HG02798 (cell line): ENCODE data around the gene SMAD3.
"Not testable (repeated sequence)": the region's sequence is repeated elsewhere in the genome, so short reads cannot be mapped to it uniquely, and the experiment has no call there.

ENCODE experiments used
- ATAC-seq: cut with Tn5 transposase; IDR thresholded peaks from one replicate; pipeline ENCODE4 v1.9.1; 2021; ENCODE audit warnings: mild to moderate bottlenecking; ENCODE audit not compliant: unreplicated experiment, poor library complexity

SMAD3 gene

DNA sequence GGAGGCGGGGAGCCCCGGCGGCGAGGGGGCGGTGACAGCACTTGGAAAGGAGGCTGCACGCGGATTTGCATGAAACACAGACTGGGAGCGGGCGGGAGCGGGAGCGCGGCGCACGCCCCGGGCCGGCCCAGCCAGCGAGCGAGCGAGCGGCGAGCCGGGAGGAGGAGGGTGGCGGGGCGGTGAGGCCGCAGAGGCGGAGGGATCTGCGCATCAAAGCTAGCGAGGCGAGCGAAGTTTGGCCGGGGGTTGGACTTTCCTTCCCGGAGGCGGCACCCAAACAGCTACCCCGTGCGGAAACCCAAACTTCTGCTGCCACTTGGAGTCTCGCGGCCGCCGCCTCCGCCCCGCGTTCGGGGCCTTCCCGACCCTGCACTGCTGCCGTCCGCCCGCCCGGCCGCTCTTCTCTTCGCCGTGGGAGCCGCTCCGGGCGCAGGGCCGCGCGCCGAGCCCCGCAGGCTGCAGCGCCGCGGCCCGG, at the start of gene SMAD3:
SMAD3 (plus strand) TSS at position 72 of the 475 bp plus-strand sequence. CDS start 553 bp downstream, outside the sequence.
- peak; percentile 66 for ATAC-seq

DNA sequence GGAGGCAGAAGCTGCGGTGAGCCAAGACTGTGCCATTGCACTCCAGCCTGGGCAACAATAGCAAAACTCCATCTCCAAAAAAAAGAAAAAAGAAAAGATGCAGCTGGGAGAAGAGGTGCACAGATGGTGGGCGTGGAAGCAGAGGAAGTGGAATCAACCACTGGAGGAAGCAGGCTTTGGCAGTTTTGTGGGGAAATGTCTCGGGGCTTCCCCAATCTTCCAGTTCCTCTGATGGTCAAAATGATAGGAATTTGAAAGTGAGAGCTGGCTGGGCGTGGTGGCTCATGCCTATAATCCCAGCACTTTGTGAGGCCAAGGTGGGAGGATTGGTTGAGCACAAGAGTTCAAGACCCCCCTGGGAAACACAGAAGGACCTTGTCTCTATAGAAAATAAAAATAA, 48.1 kb upstream of the SMAD3 start:
- no peak for ATAC-seq

DNA sequence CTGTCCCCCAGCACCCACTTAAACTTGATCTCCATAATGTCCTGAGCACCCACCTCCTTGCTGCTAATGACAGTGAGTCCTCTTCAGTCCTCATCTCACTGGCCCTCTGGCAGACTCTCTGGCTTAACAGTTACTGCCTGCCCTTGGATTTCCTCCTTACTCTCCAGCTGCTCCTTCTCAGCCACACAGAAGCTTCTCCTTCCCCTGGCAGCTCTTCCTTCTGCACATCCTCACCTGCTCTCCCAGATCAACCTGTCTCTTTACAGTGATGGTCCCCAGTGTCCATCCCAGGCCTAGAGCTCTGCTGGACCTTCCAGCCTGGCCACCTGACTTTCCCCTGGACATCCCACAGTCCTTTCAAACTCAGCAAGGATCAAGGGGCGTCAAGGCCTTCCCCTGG, 47.4 kb upstream of the SMAD3 start:
- ATAC-seq: no peak

DNA sequence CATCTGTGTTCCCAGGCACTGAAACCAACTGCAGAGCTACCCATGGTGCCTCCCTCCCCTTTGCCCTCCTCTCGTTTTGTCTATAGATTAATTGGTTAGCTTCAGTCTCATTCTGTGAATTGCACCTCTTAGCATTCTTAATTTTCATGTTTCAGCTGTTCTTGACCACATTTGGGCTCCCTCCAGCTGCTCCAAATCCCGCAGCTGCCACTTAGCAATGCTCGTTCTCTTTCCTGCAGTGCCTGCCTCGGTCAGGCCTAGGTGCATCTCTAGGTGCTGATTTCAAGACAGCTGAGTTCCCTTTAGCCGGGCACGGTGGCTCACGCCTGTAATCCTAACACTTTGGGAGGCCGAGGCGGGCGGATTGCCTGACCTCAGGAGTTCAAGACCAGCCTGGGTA, 47.0 kb upstream of the SMAD3 start:
- ATAC-seq: no peak

DNA sequence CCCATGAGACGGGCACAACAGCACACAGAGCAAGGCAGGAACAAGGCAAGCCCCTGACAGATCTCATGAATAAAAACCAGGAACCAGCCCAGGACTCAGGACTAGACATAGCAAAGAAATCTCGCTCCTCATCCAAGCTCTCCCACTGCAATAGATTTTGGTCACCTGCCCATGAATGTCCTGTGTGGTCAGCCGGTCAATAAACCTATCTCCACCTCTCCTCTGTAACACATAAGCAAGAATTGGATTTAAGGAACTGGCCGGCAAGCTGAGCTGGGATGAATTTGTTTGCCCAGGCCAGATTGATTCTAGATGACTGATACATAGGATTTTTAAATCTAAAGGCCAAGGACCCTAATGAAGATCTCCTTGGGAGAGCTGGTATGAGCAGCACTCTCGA, 46.3 kb upstream of the SMAD3 start:
- ATAC-seq: no peak

DNA sequence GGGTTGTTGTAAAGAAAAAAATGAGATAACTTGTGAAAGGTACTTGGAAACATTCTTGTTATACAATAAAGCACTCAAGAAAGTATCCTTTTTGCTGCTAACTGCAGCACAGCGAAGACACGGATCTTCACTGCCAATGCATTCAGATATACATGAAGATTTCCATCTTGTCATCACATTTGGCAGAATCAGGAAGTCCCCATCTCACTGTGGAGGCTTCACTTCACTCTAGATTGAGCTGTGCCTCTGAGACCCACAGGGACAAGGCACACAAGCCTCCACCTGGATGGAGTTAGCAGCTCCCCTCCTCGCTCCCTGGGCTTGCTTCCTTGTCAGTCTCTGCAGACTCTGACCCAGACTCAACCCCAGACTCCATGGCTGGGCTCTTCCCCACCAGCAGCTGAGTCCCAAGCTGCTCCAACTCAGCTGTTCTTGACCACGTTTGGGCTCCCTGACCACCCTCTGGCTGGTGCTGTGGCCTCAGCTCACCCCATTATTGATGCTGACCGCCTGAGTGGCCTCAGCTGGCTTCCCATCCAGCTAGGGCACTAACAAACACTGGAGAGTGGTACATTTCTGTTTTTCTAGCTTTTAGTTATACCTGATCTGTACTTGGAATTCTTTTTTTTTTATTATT, 45.4 kb upstream of the SMAD3 start:
- ATAC-seq: no peak

DNA sequence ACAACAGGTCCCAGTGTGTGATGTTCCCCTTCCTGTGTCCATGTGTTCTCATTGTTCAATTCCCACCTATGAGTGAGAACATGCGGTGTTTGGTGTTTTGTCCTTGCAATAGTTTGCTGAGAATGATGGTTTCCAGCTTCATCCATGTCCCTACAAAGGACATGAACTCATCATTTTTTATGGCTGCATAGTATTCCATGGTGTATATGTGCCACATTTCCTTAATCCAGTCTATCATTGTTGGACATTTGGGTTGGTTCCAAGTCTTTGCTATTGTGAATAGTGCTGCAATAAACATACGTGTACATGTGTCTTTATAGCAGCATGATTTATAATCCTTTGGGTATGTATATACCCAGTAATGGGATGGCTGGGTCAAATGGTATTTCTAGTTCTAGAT, 44.7 kb upstream of the SMAD3 start:
- ATAC-seq: not testable (repeated sequence)

DNA sequence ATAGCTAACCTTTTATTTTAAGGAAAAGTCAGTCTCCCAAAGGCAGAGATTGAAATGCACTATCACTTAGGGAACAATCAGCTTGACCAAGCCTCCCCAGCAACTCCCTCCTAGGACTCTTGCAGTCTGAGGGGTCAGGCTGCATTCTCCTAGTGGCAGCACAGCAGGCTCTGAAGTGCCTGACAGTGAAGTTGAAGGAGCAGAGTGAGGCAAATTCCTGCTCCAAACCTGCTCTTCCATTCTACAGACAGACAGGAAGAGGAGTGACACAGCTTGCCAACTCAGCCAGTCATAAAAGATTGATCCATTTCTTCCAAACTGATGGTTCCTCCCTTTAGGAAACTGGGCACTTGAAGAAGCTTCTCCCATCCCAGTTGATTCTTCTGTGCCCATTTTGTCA, 43.9 kb upstream of the SMAD3 start:
- ATAC-seq: no peak

DNA sequence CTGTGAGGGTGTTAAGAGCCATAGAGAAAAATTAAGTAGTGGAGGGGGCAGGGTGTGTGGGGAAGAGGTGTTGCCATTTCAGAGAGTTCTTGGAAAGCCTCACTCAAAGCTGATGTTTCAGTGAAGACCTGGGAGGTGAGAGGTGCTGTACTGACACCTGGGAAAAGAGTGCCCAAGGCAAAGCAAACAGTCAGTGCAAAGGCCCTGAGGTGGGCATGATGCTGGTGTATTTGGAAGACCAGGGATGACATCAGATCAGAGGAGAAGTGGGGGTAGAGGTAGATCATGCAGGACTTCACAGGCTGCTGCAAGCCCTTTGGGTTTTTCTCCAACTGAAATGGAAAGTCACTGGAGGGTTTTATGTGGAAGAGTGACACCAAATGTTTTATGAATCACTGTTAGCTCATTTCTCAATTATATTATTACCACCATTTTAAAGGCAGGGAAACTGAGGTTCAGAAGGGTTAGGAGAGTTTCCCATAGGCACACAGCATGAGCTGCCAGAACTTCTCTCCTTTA, 42.8 kb upstream of the SMAD3 start:
- ATAC-seq: no peak

DNA sequence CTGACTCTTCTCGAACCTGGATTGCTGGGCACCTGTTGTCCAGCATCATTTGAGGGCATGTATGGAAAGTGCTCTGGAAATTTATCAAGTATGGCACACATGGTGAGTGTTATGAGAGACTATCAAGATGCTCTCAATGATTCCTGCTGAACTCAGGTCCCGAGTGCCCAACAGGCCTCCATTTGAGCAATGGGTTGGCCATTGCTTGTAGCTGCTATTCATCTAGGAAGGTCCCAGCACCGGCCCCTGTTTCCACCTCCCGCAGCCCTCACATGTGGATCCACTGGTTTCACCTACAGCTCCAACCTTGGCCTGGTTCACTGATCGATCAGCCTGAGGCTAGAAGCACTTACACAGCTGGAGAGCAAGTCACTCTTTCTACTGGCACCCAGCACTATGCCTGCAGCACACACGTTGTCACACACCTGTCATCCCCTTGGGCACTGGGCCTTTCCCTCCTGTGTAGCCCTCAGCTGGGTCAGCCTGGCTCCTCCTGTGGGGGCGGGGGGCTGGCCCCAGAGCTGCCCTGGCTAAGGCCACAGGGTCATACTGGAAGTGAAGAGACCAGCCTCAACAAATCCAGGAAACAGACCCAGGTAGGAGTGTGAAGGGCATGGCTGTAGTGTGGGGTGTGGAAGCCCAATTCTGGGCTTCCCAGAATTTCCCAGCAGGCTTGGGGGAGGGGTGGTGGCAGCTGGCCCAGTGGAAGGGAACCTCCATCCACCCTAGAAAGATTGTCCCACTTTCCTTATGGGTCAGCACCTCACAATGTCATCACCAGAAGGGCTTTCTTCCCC, 41.7 kb upstream of the SMAD3 start:
- no peak for ATAC-seq

DNA sequence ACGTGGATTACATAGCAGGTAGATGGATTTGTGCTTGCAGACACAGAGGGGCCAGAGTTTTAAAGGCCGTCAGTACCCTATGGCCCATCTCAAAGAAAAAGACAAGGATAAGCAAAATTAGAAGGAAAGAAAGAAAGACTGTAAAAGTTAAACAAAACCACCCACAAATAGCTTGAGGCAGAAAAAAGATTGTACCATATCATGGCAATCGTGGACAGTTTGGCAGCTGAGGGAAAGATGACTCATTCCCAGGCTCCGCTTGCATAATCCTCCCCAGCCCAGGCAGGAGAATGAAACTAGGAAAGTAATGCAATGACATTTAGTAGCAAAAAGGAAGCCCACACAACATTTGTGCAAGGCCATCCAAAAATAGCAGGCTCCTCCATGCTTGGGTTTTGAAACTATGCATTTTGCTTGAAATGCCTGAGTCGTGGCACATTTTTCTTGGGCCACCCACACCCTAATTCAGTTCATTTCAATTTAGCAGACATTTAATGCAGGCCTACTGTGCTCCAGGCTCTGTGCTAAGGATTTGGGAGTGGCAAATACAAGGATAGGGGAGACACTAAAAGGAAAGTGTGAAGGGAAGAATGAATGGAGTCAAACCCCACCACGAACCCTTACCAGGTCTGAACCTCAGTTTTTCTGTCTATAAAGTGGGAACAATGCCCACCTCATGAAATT, 40.9 kb upstream of the SMAD3 start:
- no peak for ATAC-seq

DNA sequence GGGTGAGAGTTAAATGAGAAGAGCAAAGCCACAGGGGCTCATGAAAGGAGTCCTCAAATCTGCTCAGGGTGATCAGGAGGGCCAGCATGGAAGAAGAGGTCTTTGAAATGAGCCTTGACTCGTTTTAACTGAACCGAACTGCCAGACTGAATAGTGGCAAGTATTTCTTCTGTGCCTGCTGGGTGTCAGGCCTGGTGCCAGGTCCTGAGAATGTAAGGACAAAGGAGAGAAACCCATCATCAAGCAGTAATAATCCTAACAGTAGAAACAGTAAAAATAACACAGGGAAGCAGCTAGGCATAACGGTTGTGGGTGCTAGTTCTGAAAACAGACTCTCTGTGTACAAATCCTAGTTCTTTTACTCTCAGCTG, 40.4 kb upstream of the SMAD3 start:
- ATAC-seq: no peak

DNA sequence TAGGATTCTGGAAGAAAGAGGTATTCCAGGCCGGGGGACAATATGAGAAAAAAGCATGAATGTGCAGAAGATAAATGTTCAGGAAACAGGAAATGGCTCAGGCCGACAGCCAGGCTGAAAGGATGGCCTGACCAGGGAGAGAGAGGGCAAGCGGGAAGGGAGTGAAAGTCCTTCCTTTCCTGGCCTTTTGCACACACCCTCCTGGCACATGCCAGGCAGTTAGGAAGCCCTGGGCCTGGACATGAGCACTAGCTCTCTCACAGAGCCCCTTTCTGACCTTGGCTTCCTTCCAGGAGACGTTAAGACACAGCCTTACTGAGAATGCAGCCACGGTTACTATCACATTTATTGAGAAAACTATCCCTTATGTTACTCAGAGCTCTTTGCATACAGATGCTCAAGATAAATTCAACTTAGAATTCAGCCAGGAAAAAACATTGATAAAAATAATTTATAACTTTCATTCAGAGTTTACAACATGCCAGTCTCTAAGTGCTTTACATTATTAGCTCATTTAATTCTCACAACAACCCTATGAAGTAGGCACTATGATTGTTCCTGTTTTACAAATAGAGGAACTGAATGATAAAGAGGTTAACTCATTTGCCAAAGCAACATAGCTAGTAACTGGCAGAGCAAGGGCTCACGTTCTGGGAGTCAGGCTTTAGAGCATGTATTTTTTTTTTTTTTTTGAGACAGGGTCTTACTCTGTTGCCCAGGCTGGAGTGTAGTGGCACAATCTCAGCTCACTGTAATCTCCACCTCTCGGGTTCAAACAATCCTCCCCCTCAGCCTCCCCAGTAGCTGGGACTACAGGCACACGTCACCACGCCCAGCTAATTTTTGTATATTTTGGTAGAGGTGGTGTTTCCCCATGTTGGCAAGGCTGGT, 39.4 kb upstream of the SMAD3 start:
- ATAC-seq: no peak

DNA sequence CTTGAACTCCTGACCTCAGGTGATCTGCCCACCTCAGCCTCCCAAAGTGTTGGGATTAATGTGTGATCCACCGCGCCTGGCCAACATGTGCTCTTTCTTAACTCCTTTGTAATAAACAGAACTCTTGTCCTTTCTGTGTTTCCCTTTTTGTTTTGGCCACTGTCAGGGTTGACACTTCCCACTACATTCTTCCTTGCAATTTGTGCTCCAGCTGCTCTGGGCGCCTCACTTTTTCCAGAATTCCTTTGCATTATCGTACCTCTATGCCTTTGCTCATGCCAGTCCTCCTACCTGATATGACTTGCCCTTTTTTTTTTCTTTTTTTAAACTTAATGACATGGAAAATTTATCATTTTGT, 38.8 kb upstream of the SMAD3 start:
- ATAC-seq: no peak

DNA sequence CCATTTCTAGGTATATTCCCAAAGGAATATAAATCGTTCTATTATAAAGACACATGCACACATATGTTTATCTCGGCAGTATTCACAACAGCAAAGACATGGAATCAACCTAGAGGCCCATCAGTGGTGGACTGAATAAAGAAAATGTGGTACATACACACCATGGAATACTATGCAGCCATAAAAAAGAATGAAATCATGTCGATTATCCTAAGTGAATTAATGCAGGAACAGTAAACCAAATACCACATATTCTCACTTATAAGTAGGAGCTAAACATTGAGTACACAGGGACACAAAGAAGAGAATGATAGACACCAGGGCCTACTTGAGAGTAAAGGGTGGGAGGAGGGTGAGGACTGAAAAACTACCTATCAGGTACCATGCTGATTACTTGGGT, 37.0 kb upstream of the SMAD3 start:
- not testable (repeated sequence) for ATAC-seq

DNA sequence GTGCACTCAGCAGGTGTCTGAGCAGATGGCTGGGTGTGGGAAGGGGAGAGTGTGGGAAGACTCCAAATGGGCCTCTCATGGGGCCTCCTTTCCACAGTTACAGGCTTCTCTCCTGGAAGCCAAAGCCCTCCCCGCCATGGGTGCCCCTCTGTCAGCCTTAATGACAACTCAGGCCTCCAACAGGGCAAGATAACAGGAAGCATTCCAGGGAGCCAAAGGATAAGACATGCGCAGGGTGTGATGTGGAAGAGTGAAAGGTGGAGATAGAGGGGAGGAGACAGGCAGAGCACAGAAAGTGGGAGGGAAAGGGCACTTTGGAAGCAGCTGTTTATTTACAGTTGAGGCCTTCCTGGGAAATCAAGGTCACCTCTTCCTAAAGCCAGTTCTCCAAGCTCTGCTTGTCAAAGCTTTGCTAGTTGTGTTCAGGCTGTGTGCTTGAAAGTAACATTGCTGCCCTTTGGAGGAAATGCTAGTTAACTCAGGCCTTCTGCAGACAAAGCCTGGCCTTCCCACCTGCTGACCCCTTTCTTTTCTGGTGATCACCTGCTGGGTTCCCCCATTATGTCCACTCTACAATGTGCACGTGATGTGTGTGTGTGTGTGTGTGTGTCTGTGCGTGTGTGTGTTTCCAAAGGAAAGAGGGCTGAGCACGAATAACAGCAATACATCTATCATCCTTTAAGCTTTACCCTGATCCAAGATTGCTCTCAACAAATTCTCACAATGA, 35.2 kb upstream of the SMAD3 start:
- no peak for ATAC-seq

DNA sequence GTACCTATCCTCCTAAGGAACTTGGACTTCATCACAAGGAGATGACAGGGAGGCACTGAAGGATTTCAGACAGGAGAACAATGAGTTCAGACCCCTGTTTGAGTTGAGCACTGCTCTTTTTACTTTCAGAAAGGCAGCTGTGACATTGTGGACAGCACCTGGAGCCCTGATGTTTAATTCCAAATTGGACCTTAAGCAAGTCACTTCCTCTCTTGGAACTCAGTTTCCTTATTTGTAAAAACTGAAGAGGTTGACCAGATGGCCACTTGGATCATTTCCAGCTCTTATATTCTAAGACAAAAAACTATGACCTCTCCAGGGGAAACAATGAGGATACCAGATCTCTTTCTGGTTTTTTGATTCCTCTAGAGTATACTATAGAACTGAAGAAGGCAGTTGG, 34.1 kb upstream of the SMAD3 start:
- no peak for ATAC-seq

DNA sequence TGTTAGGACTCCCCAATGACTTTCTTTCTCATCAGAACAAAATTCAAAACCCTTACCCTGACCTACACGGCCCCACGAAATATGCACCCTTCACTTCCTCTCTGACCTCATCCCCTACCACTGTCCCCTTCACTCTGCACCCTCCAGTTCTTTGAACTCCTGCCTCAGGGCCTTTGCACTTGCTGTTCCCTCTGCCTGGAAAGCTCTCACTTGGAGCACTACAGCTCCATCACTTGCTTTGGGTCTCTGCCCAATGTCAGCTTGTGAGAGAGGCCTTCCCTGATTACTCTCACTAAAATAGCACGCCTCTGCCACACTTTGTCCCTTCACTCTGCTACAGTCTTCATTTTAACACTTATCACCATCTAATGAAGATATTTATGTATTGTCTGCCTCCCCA, 32.8 kb upstream of the SMAD3 start:
- ATAC-seq: no peak

DNA sequence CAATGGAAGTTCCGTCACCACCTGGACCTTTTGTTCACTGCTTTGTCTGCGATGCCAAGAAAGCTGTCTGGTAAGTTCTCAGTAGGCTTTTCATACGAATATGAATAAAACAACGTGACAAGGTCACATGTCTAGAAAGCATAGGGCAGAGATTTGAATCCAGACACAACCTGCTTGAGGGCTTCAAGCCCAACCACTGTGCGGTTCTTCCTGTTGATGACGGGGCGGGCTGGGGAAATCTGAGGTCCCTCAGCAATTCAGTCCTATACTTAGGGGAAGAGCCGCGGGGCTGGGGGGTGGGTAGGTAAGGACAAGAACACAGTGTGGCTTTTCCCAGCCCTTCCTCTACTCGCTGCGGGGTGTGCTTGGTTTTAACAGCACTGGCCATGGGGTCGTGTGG, 32.4 kb upstream of the SMAD3 start:
- ATAC-seq: no peak
